Measurements from ENCODE around the gene OSBPL2. TPM values are rescaled to one million over a fixed set of nuclear protein-coding genes. Genes with fewer than 3 reads are reported as not detected.
A peak's percentile ranks its signal among the peaks of the same experiment; 100 is the strongest.

The OSBPL2 gene
- total RNA-seq, 1 donor from 2014 or later = 55.3 TPM

DNA sequence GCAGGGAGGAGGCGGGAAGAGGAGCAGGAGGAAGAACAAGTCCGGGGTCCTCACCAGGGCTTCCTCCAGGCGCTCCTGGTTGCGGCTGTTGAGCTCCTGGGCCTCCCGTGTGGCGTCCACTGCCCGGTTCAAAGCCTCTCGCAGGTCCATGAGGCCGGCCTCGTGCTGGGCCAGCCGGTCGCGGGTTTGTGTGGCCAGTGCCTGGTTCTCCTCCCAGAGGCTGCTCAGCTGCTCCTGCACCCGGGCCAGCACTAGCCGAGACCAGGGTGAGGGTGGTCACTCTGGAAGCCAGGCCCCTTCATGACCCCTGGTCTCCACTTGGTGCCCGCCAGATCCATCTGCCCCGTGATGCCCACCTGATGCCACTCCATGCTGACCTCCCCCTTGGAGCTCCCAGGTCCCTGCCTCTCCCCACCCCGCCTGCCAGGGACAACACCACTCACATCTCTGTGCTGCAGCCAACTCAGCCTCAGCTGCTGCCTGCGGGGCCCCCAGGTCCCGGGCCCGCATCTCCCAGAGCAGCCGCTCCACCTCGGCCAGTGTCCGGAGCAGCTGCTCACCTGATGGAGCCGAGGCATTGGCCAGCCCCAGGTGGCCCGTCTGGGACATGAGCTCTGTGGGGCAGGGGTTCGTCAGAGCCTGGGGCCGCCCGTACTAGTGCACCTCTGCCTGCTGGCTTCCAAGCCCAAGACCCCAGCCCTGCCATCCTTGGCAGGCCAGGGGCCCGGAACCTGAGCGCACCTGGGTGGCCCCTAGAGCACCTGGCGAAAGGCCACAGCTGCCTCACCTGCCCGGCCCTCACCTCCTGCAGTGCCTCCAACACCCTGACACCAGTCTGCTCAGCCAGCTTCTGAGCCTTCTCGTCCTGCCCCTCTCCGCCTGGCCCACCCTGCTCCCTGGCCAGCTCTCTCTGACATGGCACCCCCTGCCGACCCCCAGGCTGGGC lies 80.4 kb downstream of the OSBPL2 start:
- TF ChIP-seq, protein P1, sequence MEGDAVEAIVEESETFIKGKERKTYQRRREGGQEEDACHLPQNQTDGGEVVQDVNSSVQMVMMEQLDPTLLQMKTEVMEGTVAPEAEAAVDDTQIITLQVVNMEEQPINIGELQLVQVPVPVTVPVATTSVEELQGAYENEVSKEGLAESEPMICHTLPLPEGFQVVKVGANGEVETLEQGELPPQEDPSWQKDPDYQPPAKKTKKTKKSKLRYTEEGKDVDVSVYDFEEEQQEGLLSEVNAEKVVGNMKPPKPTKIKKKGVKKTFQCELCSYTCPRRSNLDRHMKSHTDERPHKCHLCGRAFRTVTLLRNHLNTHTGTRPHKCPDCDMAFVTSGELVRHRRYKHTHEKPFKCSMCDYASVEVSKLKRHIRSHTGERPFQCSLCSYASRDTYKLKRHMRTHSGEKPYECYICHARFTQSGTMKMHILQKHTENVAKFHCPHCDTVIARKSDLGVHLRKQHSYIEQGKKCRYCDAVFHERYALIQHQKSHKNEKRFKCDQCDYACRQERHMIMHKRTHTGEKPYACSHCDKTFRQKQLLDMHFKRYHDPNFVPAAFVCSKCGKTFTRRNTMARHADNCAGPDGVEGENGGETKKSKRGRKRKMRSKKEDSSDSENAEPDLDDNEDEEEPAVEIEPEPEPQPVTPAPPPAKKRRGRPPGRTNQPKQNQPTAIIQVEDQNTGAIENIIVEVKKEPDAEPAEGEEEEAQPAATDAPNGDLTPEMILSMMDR (IDR thresholded peaks at IDR 0.05; ENCODE audit: borderline replicate concordance) = no peak
- intact Hi-C loops (cut with micrococcal nuclease) = no loop called here
- Histone ChIP-seq H3K36me3 (peaks cover 71% of the 10 kb centered on the region), H3K4me1 (peaks cover 3% of the 10 kb centered on the region), H3K27me3 (ENCODE audit: low read depth) (no peaks in the 10 kb centered on the region), H3K9me3 (replicated peaks) (no peaks in the 10 kb centered on the region), H3K27ac (replicated peaks) (no peak overlapping the region), H3K4me3 (no peak overlapping the region)
- DNase-seq = no peak

DNA sequence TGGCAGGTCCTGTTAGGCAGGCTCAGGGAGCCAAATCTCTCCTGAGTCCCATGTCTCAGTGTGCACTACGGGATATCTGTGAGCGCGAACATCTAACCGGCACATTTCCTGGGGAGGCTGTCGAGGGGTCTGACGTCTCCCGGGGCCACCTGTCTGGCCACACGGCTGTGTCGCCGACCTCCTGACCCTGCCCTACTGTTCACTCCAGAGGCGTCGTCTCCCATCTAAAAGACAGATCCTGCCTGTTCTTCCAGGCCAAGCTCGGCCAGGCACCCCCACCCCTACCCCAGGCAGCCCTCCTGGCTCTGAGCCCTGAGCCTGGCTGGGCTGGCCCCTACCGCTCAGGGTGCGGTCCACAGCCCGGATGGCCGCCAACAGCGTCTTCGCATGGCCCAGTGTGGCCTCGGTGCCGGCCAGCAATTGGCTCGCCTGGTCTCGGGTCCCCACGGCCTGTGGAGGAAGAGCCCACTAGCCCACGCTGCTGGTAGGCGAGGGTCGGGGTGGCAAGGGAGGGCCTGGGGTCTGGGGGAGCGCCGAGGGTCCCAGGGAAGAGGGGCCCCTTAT lies 81.1 kb downstream of the OSBPL2 start:
- Histone ChIP-seq H3K9me3 (replicated peaks) (no peaks in the 10 kb centered on the region), H3K27ac (replicated peaks) (peak overlapping the region; percentile 46), H3K4me3 (no peak overlapping the region), H3K36me3 (peaks cover 75% of the 10 kb centered on the region), H3K27me3 (ENCODE audit: low read depth) (no peaks in the 10 kb centered on the region), H3K4me1 (peaks cover 3% of the 10 kb centered on the region)
- intact Hi-C loops (cut with micrococcal nuclease) = no loop called here
- DNase-seq = no peak
- TF ChIP-seq, protein P1 (IDR thresholded peaks at IDR 0.05; ENCODE audit: borderline replicate concordance) = no peak

DNA sequence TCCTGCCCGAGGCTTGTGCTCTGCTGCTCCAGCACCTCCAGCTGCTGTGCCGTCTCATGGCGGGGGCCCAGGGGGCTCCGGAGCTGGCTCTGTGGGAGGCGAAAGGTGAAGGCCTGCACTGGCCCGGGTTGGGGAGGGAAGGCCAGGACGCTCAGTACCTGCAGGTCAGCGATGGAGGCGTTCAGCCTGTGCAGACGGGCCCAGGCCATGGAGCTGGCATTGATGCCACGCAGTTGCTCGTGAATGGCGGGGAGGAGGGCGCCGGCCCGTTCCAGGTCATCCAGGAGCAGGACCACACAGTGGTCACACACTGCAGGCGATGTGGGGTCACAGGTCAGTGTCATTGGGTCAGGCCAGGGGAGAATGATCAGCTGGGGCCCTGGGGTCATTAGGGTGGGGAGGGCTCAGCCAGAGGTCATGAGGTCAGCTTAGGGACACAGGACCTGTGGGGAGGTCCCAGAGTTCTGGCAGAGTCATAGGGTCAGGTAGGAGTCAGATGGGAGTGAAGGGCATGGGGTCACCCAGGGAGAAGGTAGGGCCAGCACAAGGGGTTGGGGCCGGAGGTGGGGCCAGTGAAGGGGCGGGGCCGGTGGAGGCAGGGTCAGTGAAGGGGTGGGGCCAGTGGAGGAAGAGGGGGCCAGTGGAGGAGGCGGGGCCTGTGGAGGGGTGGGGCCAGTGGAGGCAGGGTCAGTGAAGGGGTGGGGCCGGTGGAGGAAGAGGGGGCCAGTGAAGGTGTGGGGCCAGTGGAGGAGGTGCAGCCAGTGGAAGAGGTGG lies 82.4 kb downstream of the OSBPL2 start:
- H3K4me1 ChIP-seq = peaks cover 3% of the 10 kb centered on the region
- intact Hi-C loops (cut with micrococcal nuclease) = no loop called here

DNA sequence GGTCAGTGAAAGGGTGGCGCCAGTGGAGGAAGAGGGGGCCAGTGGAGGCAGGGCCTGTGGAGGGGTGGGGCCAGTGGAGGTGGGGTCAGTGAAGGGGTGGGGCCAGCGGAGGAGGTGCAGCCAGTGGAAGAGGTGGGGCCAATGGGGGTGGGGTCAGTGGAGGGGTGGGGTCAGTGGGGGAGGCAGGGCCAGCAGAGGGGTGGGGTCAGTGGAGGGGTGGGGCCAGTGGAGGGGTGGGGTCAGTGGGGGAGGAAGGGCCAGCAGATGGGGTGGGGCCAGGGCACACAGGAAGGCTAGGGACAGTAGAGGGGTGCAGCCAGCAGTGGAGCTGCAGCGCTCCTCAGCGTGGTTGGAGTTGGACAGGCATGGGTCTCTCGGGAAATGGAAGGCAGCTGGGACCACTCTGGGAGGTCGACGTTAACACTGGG lies 83.2 kb downstream of the OSBPL2 start:
- Histone ChIP-seq H3K27ac (replicated peaks) (no peak overlapping the region), H3K9me3 (replicated peaks) (no peaks in the 10 kb centered on the region), H3K36me3 (peaks cover 73% of the 10 kb centered on the region)

More for the DNA sequence above, 82.4 kb downstream of the OSBPL2 start:
- Histone ChIP-seq H3K27me3 (ENCODE audit: low read depth) (no peaks in the 10 kb centered on the region), H3K36me3 (peaks cover 73% of the 10 kb centered on the region), H3K27ac (replicated peaks) (peak overlapping the region; percentile 5), H3K4me3 (no peak overlapping the region), H3K9me3 (replicated peaks) (no peaks in the 10 kb centered on the region)
- no peak for DNase-seq
- TF ChIP-seq, protein P1 (IDR thresholded peaks at IDR 0.05; ENCODE audit: borderline replicate concordance) = no peak

DNA sequence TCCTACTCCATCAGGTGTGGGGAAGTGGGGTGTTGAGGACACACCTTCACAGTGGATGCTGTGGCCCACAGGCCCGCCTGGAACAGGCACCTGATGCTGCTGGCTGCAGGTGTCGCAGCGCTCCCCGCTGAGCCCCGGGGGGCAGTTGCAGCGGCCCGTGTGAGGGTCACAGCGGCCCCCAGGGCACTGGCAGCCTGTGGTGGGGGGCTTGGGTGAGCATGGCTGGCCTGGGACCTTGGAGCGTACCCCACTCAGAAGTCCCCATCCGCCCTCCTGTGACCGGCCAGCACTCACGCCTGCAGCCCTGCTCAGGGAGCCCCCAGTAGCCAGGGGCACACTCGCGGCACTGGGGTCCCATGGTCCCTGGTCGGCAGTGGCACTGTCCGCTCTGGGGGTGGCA lies 83.7 kb downstream of the OSBPL2 start:
- no peak overlapping the region for H3K27ac ChIP-seq (replicated peaks)
- intact Hi-C loops (cut with micrococcal nuclease) = no loop called here
- no peak for DNase-seq

More for the DNA sequence above, 83.2 kb downstream of the OSBPL2 start:
- TF ChIP-seq, protein P1 (IDR thresholded peaks at IDR 0.05; ENCODE audit: borderline replicate concordance) = no peak
- no peak for DNase-seq
- Histone ChIP-seq H3K4me1 (peaks cover 3% of the 10 kb centered on the region), H3K4me3 (no peak overlapping the region), H3K27me3 (ENCODE audit: low read depth) (no peaks in the 10 kb centered on the region)
- intact Hi-C loops (cut with micrococcal nuclease) = no loop called here

More for the DNA sequence above, 83.7 kb downstream of the OSBPL2 start:
- Histone ChIP-seq H3K36me3 (peaks cover 73% of the 10 kb centered on the region), H3K9me3 (replicated peaks) (no peaks in the 10 kb centered on the region), H3K27me3 (ENCODE audit: low read depth) (no peaks in the 10 kb centered on the region), H3K4me3 (no peak overlapping the region), H3K4me1 (peaks cover 3% of the 10 kb centered on the region)
- TF ChIP-seq, protein P1 (IDR thresholded peaks at IDR 0.05; ENCODE audit: borderline replicate concordance) = no peak

Data from left ventricle myocardium inferior (tissue), 1 donor.